ENCODE results near the gene GMFB. TPM values are rescaled to one million over a fixed set of nuclear protein-coding genes. Genes with fewer than 3 reads are reported as not detected.

The GMFB gene
- total and polyA plus RNA-seq, 9 of the 15 experiments (the other 6 are each of a cell fraction or from before 2014, with no cell fraction given), result 14.0 to 31.7 (median 20.5) TPM

GRCh38 chr14:54501480-54501879 lies 12.7 kb upstream of the GMFB start (continued):
- TF ChIP-seq ELF4 (CRISPR knock-in tag; IDR thresholded peaks at IDR 0.05), result no peak
- no peak for TF ChIP-seq ARID1B (IDR thresholded peaks at IDR 0.05)
- TF ChIP-seq ZBTB8A (IDR thresholded peaks at IDR 0.05; ENCODE audit: partially characterized antibody), result no peak
- TF ChIP-seq SRF (CRISPR knock-in tag; IDR thresholded peaks at IDR 0.05), result no peak
- TF ChIP-seq FOXJ2 (tag; IDR thresholded peaks at IDR 0.05), result no peak

GRCh38 chr14:54500744-54501143 lies 12.0 kb upstream of the GMFB start:
- Histone ChIP-seq H3K27me3 (ENCODE audit: control insufficient read depth in 2 of 2, insufficient read depth in 2 of 2, low read length in 2 of 2) (no peaks in the 10 kb centered on the region), H3K4me1 (replicated peaks in 1 of 2; ENCODE audit: control insufficient read depth in 2 of 2, insufficient read depth in 2 of 2, low read length in 2 of 2) (peaks cover 3 to 12% of the 10 kb centered on the region in 2 experiments; a peak in 3 of 5 replicates), H3K9me3 (replicated peaks; ENCODE audit: control insufficient read depth, insufficient read depth, low read depth, low read length) (no peaks in the 10 kb centered on the region), H3K27ac (ENCODE audit: extremely low read depth, low read depth, low read length) (no peak overlapping the region), H3K4me2 (ENCODE audit: insufficient read depth, low read length) (no peak overlapping the region), H3K9ac (ENCODE audit: insufficient read depth in 1 of 2, low read depth in 2 of 2, low read length in 2 of 2) (no peak overlapping the region), H3K4me3 (no peak overlapping the region), H2AFZ (ENCODE audit: low read depth, low read length) (no peak overlapping the region), H3K36me3 (ENCODE audit: control insufficient read depth, insufficient read depth, low read length) (no peaks in the 10 kb centered on the region), H4K20me1 (replicated peaks; ENCODE audit: control insufficient read depth, insufficient read depth, low read length) (no peaks in the 10 kb centered on the region), H3K9me1 (ENCODE audit: control insufficient read depth, insufficient read depth, low read length) (no peaks in the 10 kb centered on the region), H3K79me2 (ENCODE audit: control insufficient read depth, insufficient read depth, low read length) (no peaks in the 10 kb centered on the region)
- no peak for TF ChIP-seq TCFL5 (CRISPR knock-in tag; conservative IDR thresholded peaks at IDR 0.05)
- no peak for TF ChIP-seq POLR3G (IDR thresholded peaks at IDR 0.05; ENCODE audit: extremely low read depth, insufficient read length, insufficient replicate concordance)
- peak; percentile 90 for TF ChIP-seq SPI1 (IDR thresholded peaks at IDR 0.05; ENCODE audit: borderline replicate concordance, low read depth, low read length)
- TF ChIP-seq ZFP30 (CRISPR knock-in tag; IDR thresholded peaks at IDR 0.05; ENCODE audit: borderline replicate concordance), result no peak
- FAIRE-seq (no peak), DNase-seq (ENCODE audit: extremely low read depth in 1 of 4, low spot score in 3 of 4) (no peak), ATAC-seq (no peak)
- in situ Hi-C loops (cut with MboI) (no loop called here), intact Hi-C loops (cut with micrococcal nuclease) (no loop called here)
- BruUV-seq (replicated peaks), result no TSS peak
- 39% methylated on average over 3 of the region's 3 CpGs for WGBS (ENCODE audit: insufficient coverage, low coverage, missing lambda C conversion rate)
- ChIA-PET CTCF (ENCODE audit: low intra/inter-chr PET ratio) (interaction anchor here (0.6 kb wide), 1 partner anchor 13 kb away, joined by 4 read pairs; no protein-coding TSS in a partner anchor), POLR2A (no interaction called here)
